Loucy (cell line): ENCODE measurements around the gene CCDC188.

Experiments
- H2AFZ ChIP-seq: fragments of 200-600 bp; sonication (generic); 2 replicates; pipeline ENCODE4 v1.6.0; 2016; ENCODE audit warnings: antibody characterized with exemption, mild to moderate bottlenecking, low read length, moderate library complexity
- H3F3A ChIP-seq: fragments of 200-600 bp; 2 replicates; pipeline ENCODE4 v1.6.0; 2016; ENCODE audit warnings: antibody characterized with exemption, low read depth, mild to moderate bottlenecking
- H3K27me3 ChIP-seq: fragments of 200-600 bp; sonication (generic); 2 replicates; pipeline ENCODE4 v1.6.1; 2014; ENCODE audit warnings: low read length, mild to moderate bottlenecking; ENCODE audit not compliant: insufficient read depth, poor library complexity, severe bottlenecking
- H3K36me3 ChIP-seq: fragments of 200-600 bp; sonication (generic); 2 replicates; pipeline ENCODE4 v1.6.1; 2016; ENCODE audit warnings: low read length; ENCODE audit not compliant: insufficient read depth
- H3K4me1 ChIP-seq: fragments of 200-600 bp; sonication (generic); 2 replicates; pipeline ENCODE4 v1.5.1; 2014; ENCODE audit warnings: low read length, mild to moderate bottlenecking; ENCODE audit not compliant: insufficient read depth, poor library complexity, severe bottlenecking
- H3K4me2 ChIP-seq: fragments of 200-600 bp; sonication (generic); 2 replicates; pipeline ENCODE4 v1.6.0; 2014; ENCODE audit warnings: antibody characterized with exemption, low read length, low read depth, mild to moderate bottlenecking; ENCODE audit not compliant: poor library complexity, severe bottlenecking
- H3K4me3 ChIP-seq: fragments of 200-600 bp; sonication (generic); 2 replicates; pipeline ENCODE4 v1.5.1; 2014; ENCODE audit warnings: low read length, mild to moderate bottlenecking, mixed read lengths; ENCODE audit not compliant: poor library complexity, severe bottlenecking
- H3K79me2 ChIP-seq: fragments of 200-600 bp; sonication (generic); 2 replicates; pipeline ENCODE4 v1.6.1; 2014; ENCODE audit warnings: low read length; ENCODE audit not compliant: insufficient read depth
- H3K9ac ChIP-seq: fragments of 200-600 bp; sonication (generic); 2 replicates; pipeline ENCODE4 v1.6.0; 2014; ENCODE audit warnings: mild to moderate bottlenecking, low read depth, low read length, moderate library complexity; ENCODE audit not compliant: poor library complexity, severe bottlenecking
- H3K9me2 ChIP-seq: fragments of 200-600 bp; sonication (generic); replicated peaks from 2 replicates; pipeline ENCODE4 v1.6.1; 2016; ENCODE audit warnings: low read depth, low read length, mixed read lengths
- H3K9me3 ChIP-seq: fragments of 200-600 bp; sonication (generic); 2 replicates; pipeline ENCODE4 v1.6.1; 2014; ENCODE audit warnings: mild to moderate bottlenecking, antibody characterized with exemption, low read length, low read depth; ENCODE audit not compliant: insufficient read depth
- H4K20me1 ChIP-seq: fragments of 200-600 bp; sonication (generic); 2 replicates; pipeline ENCODE4 v1.6.0; 2014; ENCODE audit warnings: antibody characterized with exemption, low read length, mild to moderate bottlenecking; ENCODE audit not compliant: insufficient read depth, poor library complexity, severe bottlenecking
- CTCF ChIP-seq: fragments of 200-600 bp; sonication (generic); conservative IDR thresholded peaks from 2 replicates; pipeline ENCODE4 v1.5.1; 2014; ENCODE audit warnings: mild to moderate bottlenecking, antibody characterized with exemption, low read length
- EZH2phosphoT487 ChIP-seq: fragments of 200-600 bp; IDR thresholded peaks from 2 replicates; pipeline ENCODE4 v1.6.1; 2018; ENCODE audit warnings: antibody characterized with exemption, mild to moderate bottlenecking, moderate library complexity, borderline replicate concordance

Gene CCDC188

GRCh38 chr22:20131597-20131858, 19.3 kb downstream of the CCDC188 start, which contains the start of gene ZDHHC8:
Gene ZDHHC8 (plus strand): TSS chr22:20131804. CDS start chr22:20131948, 144 bp downstream.
- Histone ChIP-seq H3K4me2 (peak within 1 kb of the TSS; percentile 86), H3K36me3 (peaks cover 23% of the 10 kb centered on the region; the same call in 1 of the 2 replicates), H3K27me3 (no peaks in the 10 kb centered on the region), H3K9ac (peak within 1 kb of the TSS; percentile 76), H3K79me2 (peaks cover 42% of the 10 kb centered on the region; the same call in 1 of the 2 replicates), H2AFZ (peak within 1 kb of the TSS; percentile 76), H3F3A (0 out of 2 replicates have a peak, but pooled peaks cover 2% of the 10 kb centered on the region), H3K4me1 (peaks cover 19% of the 10 kb centered on the region), H3K9me2 (no peaks in the 10 kb centered on the region), H3K4me3 (peak within 1 kb of the TSS; percentile 78), H4K20me1 (peaks cover 23% of the 10 kb centered on the region), H3K9me3 (no peaks in the 10 kb centered on the region)
- TF ChIP-seq EZH2phosphoT487: no peak
- no peak for TF ChIP-seq CTCF

GRCh38 chr22:20130731-20131596, 19.9 kb downstream of the CCDC188 start:
- peaks cover 36% of the 10 kb centered on the region; the same call in 1 of the 2 replicates for H3K79me2 ChIP-seq
- TF ChIP-seq EZH2phosphoT487: no peak
- TF ChIP-seq CTCF: no peak
- H3K4me3 ChIP-seq: peak overlapping the region; percentile 77
- H4K20me1 ChIP-seq: peaks cover 23% of the 10 kb centered on the region
- 0 out of 2 replicates have a peak, but pooled peaks cover 2% of the 10 kb centered on the region for H3F3A ChIP-seq
- peak overlapping the region; percentile 68 for H3K4me2 ChIP-seq
- no peaks in the 10 kb centered on the region for H3K27me3 ChIP-seq
- no peaks in the 10 kb centered on the region for H3K9me3 ChIP-seq
- H3K9ac ChIP-seq: peak overlapping the region; percentile 76
- no peaks in the 10 kb centered on the region for H3K9me2 ChIP-seq
- peak overlapping the region; percentile 76 for H2AFZ ChIP-seq
- H3K4me1 ChIP-seq: peaks cover 19% of the 10 kb centered on the region
- H3K36me3 ChIP-seq: peaks cover 29% of the 10 kb centered on the region; the same call in 1 of the 2 replicates

GRCh38 chr22:20130319-20130718, 20.5 kb downstream of the CCDC188 start:
- Histone ChIP-seq H3K36me3 (peaks cover 35% of the 10 kb centered on the region; the same call in 1 of the 2 replicates), H3K79me2 (peaks cover 30% of the 10 kb centered on the region; the same call in 1 of the 2 replicates), H2AFZ (no peak overlapping the region), H4K20me1 (peaks cover 25% of the 10 kb centered on the region), H3K9me2 (no peaks in the 10 kb centered on the region), H3K4me3 (peak overlapping the region; percentile 77), H3K4me1 (peaks cover 19% of the 10 kb centered on the region), H3K9ac (peak overlapping the region; percentile 76), H3K9me3 (no peaks in the 10 kb centered on the region), H3K4me2 (peak overlapping the region; percentile 68), H3K27me3 (no peaks in the 10 kb centered on the region), H3F3A (0 out of 2 replicates have a peak, but pooled peaks cover 2% of the 10 kb centered on the region)
- peak; percentile 40; the same call in 1 of the 2 replicates for TF ChIP-seq CTCF
- TF ChIP-seq EZH2phosphoT487: no peak
